K562 (cell line): ENCODE measurements around the gene GPS2. TPM values are rescaled to one million over a fixed set of nuclear protein-coding genes. Genes with fewer than 3 reads are reported as not detected.

Experiments
- GATAD2B ChIP-seq: fragments of 450-650 bp; IDR thresholded peaks from 2 replicates; pipeline ENCODE4 v1.6.1; 2017; ENCODE audit warnings: mild to moderate bottlenecking, borderline replicate concordance
- HCFC1 ChIP-seq: IDR thresholded peaks from 2 replicates; pipeline ENCODE4 v1.6.1; 2012; ENCODE audit warnings: low read depth, low read length, improper control_type of control experiment
- HMG20A ChIP-seq: fragments of 450-650 bp; formaldehyde crosslinking; conservative IDR thresholded peaks from 2 replicates; pipeline ENCODE4 v1.4.0; 2020; ENCODE audit warnings: mild to moderate bottlenecking, mixed read lengths
- JUND ChIP-seq, 2 experiments: IDR thresholded peaks; 2 replicates in 1 of 2; 3 replicates in 1 of 2; pipeline ENCODE4 v1.6.1; 2011; ENCODE audit warnings: borderline replicate concordance in 2 of 2, low read depth in 2 of 2, low read length in 2 of 2, improper control_type of control experiment in 1 of 2, missing biosample characterization in 1 of 2, missing genetic modification characterization in 1 of 2, missing genetic modification reagents in 1 of 2
- MCM3 ChIP-seq: fragments of 450-650 bp; IDR thresholded peaks from 2 replicates; pipeline ENCODE4 v1.6.1; 2016
- SIN3A ChIP-seq, 2 experiments: fragments of 150-350 bp in 1 of 2; IDR thresholded peaks; 2 replicates each; pipeline ENCODE4 v1.6.1; 2011 to 2016; ENCODE audit warnings: borderline replicate concordance in 2 of 2, low read depth in 2 of 2, low read length in 2 of 2, mild to moderate bottlenecking in 2 of 2, moderate library complexity in 2 of 2; ENCODE audit not compliant: control insufficient read depth in 1 of 2
- ZNF57 ChIP-seq: fragments of 450-650 bp; formaldehyde crosslinking; IDR thresholded peaks from 2 replicates; pipeline ENCODE4 v1.4.0; 2020; ENCODE audit warnings: mild to moderate bottlenecking, moderate library complexity
- ZNF696 ChIP-seq: fragments of 250-450 bp; sonication (Bioruptor Pico); conservative IDR thresholded peaks from 2 replicates; pipeline ENCODE4 v1.4.0; 2020; ENCODE audit warnings: mild to moderate bottlenecking, moderate library complexity
- polyA plus RNA-seq, 8 experiments: library from polyadenylated mRNA; depleted of rRNA in 4 of 8; stranded (reverse) in 5 of 8; unstranded in 3 of 8; fragments of >200 nt; fragmentation: Nextera tagmentation in 2 of 8; fragmentation: Illumina TruSeq in 1 of 8; extraction: Ambion mirVana in 2 of 8; extraction: Trizol in 1 of 8; gene quantifications; 2 replicates each; pipeline versions ENCODE4 v1.2.1 to v1.2.3, GENCODE V29; 2011 to 2014; ENCODE audit warnings: inconsistent platforms in 1 of 8, missing spikeins in 1 of 8
- total RNA-seq, 7 experiments: library from RNA; depleted of rRNA in 6 of 7; stranded (reverse); fragments of >200 nt in 6 of 7; fragmentation: Illumina TruSeq in 2 of 7; extraction: Trizol in 2 of 7; gene quantifications; 2 replicates each; pipeline versions ENCODE4 v1.2.1 to v1.2.3, GENCODE V29; 2011 to 2021; ENCODE audit warnings: low replicate concordance in 1 of 7
- TF ChIP-seq, protein P1 (sequence below): fragments of 450-650 bp; IDR thresholded peaks from 2 replicates; pipeline ENCODE4 v1.6.1; 2017; ENCODE audit warnings: antibody characterized with exemption
- TF ChIP-seq, protein P2 (sequence below): fragments of 250-450 bp; sonication (Bioruptor Pico); IDR thresholded peaks from 2 replicates; pipeline ENCODE4 v1.9.0; 2021; ENCODE audit warnings: mild to moderate bottlenecking
- TF ChIP-seq, protein P3 (sequence below): fragments of 450-650 bp; IDR thresholded peaks from 2 replicates; pipeline ENCODE4 v1.6.1; 2016; ENCODE audit warnings: borderline replicate concordance
- TF ChIP-seq, protein P4 (sequence below), 2 experiments: fragments of 450-650 bp; conservative IDR thresholded peaks; 2 replicates each; pipeline ENCODE4 v1.6.1; 2017; ENCODE audit warnings: mild to moderate bottlenecking in 2 of 2, moderate library complexity in 2 of 2
- TF ChIP-seq, protein P5 (sequence below): fragments of 250-450 bp; sonication (Bioruptor Pico); IDR thresholded peaks from 2 replicates; pipeline ENCODE4 v1.4.0; 2020; ENCODE audit warnings: mild to moderate bottlenecking, moderate library complexity

Gene GPS2
- total and polyA plus RNA-seq, 9 of the 15 experiments (the other 6 are each of a cell fraction or from before 2014, with no cell fraction given), result 18.3 to 75.7 (median 37.0) TPM

DNA sequence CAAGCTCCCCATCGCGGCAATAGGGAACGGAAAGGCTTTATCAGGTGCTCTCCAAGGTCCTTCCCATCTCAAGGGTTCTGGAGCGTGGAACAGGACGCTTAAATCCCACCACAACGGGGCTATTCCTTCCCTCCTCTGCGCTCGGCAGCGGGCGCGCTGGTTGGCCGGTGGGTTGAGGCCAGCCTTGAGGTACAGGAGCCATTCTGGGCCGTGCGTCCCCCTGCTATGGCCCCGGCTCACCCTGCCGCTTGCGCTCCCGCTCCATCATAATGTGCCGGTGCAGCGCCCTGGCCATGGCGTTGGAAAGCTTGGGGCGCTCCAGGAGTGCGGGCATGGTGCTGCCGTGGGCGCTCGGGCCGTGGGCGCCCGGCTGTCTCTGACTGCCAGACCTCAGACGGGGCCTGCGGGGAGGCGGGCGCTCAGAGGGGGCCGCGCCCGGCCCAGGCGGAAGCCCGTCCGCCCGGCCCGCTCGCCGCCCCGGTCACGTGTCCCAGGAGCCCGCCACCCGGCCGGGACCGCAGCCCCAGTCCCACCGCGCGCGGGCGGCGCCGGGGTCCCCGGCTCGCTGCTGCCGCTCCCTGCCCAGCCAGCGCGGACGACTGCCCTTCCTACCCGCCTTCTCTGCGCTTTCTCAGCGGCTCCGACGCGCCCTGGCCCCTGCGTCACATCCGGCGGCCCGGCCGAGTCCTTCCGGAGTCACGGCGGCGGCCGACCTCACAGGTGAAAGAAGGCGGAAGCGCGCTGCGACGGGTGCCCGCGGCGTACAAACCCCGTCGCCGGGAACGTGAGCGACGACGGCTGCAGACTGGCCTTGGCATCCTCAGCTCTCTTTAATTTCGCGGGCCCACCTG lies at the start of gene GPS2 (continued):
- no peak for TF ChIP-seq ZNF696
- TF ChIP-seq, protein P1, sequence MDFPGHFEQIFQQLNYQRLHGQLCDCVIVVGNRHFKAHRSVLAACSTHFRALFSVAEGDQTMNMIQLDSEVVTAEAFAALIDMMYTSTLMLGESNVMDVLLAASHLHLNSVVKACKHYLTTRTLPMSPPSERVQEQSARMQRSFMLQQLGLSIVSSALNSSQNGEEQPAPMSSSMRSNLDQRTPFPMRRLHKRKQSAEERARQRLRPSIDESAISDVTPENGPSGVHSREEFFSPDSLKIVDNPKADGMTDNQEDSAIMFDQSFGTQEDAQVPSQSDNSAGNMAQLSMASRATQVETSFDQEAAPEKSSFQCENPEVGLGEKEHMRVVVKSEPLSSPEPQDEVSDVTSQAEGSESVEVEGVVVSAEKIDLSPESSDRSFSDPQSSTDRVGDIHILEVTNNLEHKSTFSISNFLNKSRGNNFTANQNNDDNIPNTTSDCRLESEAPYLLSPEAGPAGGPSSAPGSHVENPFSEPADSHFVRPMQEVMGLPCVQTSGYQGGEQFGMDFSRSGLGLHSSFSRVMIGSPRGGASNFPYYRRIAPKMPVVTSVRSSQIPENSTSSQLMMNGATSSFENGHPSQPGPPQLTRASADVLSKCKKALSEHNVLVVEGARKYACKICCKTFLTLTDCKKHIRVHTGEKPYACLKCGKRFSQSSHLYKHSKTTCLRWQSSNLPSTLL, result no peak
- TF ChIP-seq, protein P2, sequence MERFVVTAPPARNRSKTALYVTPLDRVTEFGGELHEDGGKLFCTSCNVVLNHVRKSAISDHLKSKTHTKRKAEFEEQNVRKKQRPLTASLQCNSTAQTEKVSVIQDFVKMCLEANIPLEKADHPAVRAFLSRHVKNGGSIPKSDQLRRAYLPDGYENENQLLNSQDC (CRISPR knock-in tag), result 0 out of 2 replicates have a peak, but pooled peaks have one; percentile 46
- peak in 1 of 2 experiments; percentile 91; a peak in 2 of 4 replicates for TF ChIP-seq SIN3A (IDR thresholded peaks at IDR 0.05; ENCODE audit: borderline replicate concordance in 2 of 2, control insufficient read depth in 1 of 2, low read depth in 2 of 2, low read length in 2 of 2)
- TF ChIP-seq HCFC1, result peak; percentile 76
- TF ChIP-seq, protein P3, sequence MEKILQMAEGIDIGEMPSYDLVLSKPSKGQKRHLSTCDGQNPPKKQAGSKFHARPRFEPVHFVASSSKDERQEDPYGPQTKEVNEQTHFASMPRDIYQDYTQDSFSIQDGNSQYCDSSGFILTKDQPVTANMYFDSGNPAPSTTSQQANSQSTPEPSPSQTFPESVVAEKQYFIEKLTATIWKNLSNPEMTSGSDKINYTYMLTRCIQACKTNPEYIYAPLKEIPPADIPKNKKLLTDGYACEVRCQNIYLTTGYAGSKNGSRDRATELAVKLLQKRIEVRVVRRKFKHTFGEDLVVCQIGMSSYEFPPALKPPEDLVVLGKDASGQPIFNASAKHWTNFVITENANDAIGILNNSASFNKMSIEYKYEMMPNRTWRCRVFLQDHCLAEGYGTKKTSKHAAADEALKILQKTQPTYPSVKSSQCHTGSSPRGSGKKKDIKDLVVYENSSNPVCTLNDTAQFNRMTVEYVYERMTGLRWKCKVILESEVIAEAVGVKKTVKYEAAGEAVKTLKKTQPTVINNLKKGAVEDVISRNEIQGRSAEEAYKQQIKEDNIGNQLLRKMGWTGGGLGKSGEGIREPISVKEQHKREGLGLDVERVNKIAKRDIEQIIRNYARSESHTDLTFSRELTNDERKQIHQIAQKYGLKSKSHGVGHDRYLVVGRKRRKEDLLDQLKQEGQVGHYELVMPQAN, result peak; percentile 83
- TF ChIP-seq, protein P4, sequence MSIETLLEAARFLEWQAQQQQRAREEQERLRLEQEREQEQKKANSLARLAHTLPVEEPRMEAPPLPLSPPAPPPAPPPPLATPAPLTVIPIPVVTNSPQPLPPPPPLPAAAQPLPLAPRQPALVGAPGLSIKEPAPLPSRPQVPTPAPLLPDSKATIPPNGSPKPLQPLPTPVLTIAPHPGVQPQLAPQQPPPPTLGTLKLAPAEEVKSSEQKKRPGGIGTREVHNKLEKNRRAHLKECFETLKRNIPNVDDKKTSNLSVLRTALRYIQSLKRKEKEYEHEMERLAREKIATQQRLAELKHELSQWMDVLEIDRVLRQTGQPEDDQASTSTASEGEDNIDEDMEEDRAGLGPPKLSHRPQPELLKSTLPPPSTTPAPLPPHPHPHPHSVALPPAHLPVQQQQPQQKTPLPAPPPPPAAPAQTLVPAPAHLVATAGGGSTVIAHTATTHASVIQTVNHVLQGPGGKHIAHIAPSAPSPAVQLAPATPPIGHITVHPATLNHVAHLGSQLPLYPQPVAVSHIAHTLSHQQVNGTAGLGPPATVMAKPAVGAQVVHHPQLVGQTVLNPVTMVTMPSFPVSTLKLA (conservative IDR thresholded peaks at IDR 0.05), result peak; percentile 47 to 65
- no peak for TF ChIP-seq ZNF57 (CRISPR knock-in tag)
- no peak for TF ChIP-seq MCM3
- TF ChIP-seq GATAD2B, result 0 out of 2 replicates have a peak, but pooled peaks have one; percentile 65
- no peak for TF ChIP-seq HMG20A (CRISPR knock-in tag)
- TF ChIP-seq JUND (IDR thresholded peaks at IDR 0.05; ENCODE audit: borderline replicate concordance, low read depth, low read length), result peak; percentile 34; the same call in 1 of the 2 replicates
- no peak; the same call in 2 of the 3 replicates for TF ChIP-seq JUND (tag; IDR thresholded peaks at IDR 0.05; ENCODE audit: borderline replicate concordance, low read depth, low read length)
- TF ChIP-seq, protein P5, sequence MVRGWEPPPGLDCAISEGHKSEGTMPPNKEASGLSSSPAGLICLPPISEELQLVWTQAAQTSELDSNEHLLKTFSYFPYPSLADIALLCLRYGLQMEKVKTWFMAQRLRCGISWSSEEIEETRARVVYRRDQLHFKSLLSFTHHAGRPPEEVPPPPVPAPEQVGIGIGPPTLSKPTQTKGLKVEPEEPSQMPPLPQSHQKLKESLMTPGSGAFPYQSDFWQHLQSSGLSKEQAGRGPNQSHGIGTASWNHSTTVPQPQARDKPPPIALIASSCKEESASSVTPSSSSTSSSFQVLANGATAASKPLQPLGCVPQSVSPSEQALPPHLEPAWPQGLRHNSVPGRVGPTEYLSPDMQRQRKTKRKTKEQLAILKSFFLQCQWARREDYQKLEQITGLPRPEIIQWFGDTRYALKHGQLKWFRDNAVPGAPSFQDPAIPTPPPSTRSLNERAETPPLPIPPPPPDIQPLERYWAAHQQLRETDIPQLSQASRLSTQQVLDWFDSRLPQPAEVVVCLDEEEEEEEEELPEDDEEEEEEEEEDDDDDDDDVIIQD, result no peak
